ENCODE measurements around the gene ZFP42. TPM values are rescaled to one million over a fixed set of nuclear protein-coding genes. Genes with fewer than 3 reads are reported as not detected.
"Not testable (repeated sequence)": the region's sequence is repeated elsewhere in the genome, so short reads cannot be mapped to it uniquely, and the experiment has no call there.

Gene ZFP42
- 1 to 10 TPM; 1.1 to 1.5 (median 1.3) TPM for polyA plus RNA-seq (ENCODE audit: insufficient read length in 4 of 4)

- no peak for DNase-seq (ENCODE audit: low read depth in 4 of 4, low spot score in 2 of 4)
Observed at GRCh38 chr4:187995322-187996207, at the start of gene ZFP42. Gene ZFP42, plus strand, starts transcription at chr4:187995771. Its CDS starts 7,037 bp downstream, at chr4:188002808.

GRCh38 chr4:187961171-187961570 is 34.4 kb upstream of the ZFP42 start:
- no peak for DNase-seq (ENCODE audit: low read depth in 4 of 4, low spot score in 2 of 4)

GRCh38 chr4:187961961-187962360 is 33.6 kb upstream of the ZFP42 start:
- DNase-seq (ENCODE audit: low read depth in 4 of 4, low spot score in 2 of 4) = no peak

DNA sequence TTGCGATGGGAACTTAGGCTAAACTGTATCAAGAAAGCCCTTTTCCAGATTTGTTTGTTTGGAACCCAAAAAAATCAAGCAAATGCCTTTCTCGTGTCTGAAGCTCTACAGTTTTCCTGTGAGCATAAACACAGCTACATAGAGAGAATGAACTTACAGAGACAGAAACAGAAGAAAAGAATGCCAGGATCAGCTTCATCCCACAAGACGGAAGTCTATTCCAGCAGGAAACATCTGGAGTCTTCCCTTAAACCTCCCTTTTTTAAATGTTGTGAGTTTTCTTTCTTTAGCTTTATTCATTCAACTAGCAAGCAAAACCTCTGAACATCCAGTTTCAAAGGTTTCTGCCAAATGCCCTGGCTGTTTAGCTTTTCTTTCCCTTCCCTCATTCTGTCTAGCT is 32.6 kb upstream of the ZFP42 start:
- no peak for DNase-seq (ENCODE audit: low read depth in 4 of 4, low spot score in 2 of 4)

DNA sequence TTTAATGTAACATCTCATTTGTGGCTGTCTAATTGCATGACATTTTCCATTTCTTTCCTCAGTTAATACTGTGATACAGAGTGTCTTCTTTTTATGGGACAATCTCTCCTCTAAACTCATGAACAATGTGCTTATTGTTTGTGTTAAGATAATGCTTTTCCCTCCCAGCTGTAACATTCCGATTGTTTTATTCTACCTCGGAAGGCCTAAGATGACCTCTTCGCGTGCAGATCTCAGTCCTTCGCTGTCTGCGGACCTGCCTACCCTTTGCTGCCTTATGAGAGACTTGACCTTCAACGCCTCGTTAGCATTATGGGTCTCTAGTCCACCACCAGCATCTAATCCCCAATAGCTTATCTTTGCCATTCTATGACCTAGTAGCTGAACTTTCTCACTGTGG is 29.8 kb upstream of the ZFP42 start:
- DNase-seq (ENCODE audit: low read depth in 4 of 4, low spot score in 2 of 4) = no peak

DNA sequence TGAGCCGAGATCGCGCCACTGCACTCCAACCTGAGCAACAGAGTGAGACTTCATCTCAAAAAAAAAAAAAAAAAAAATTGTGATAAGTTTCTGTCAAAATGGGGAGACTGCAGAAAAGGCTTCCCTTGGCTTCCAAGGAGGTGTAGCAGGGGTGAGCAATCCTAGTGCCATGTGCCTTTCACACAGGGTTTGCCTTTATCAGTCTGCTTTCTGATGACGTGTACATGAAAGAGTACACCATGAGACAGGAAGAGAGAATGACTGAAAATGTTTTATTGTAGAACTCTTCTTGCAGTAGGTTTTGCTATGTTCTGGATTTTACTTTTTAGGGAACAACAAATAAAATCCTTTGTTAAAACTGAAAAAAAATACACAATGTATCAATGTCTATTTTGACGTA is 23.4 kb upstream of the ZFP42 start:
- no peak for DNase-seq (ENCODE audit: low read depth in 4 of 4, low spot score in 2 of 4)

DNA sequence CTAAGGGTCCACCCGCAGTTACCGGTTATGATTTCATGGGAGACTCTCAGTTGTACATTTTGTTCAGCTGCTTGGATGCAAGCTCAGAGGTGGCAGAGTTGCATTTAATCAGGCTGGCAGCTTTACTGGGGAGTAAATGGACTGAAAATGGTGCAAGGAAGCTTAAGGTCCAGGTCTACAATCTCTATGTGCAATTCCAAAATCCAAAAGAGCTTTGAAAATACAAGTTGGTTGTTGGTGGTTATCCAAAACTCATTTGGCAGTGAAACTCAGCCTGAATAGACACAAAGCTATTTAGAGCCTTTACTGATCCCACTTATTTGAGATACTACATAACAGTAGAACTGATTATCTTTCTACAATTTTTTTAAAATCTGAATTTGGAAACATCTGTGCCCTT is 11.8 kb upstream of the ZFP42 start:
- no peak for DNase-seq (ENCODE audit: low read depth in 4 of 4, low spot score in 2 of 4)

GRCh38 chr4:187992971-187993370 is 2.6 kb upstream of the ZFP42 start:
- no peak for DNase-seq (ENCODE audit: low read depth in 4 of 4, low spot score in 2 of 4)

- no peak for DNase-seq (ENCODE audit: low read depth in 4 of 4, low spot score in 2 of 4)
Observed at GRCh38 chr4:187993827-187994226, 1.7 kb upstream of the ZFP42 start.

GRCh38 chr4:187996502-187997177 is 1.1 kb downstream of the ZFP42 start:
- DNase-seq (ENCODE audit: low read depth in 4 of 4, low spot score in 2 of 4) = no peak

- DNase-seq (ENCODE audit: low read depth in 4 of 4, low spot score in 2 of 4) = not testable (repeated sequence)
Observed at GRCh38 chr4:187997991-187998390, 2.4 kb downstream of the ZFP42 start.

GRCh38 chr4:187999406-187999932 is 3.9 kb downstream of the ZFP42 start:
- DNase-seq (ENCODE audit: low read depth in 4 of 4, low spot score in 2 of 4) = no peak

- DNase-seq (ENCODE audit: low read depth in 4 of 4, low spot score in 2 of 4) = no peak
Observed at GRCh38 chr4:188002323-188002722, 6.8 kb downstream of the ZFP42 start.

DNA sequence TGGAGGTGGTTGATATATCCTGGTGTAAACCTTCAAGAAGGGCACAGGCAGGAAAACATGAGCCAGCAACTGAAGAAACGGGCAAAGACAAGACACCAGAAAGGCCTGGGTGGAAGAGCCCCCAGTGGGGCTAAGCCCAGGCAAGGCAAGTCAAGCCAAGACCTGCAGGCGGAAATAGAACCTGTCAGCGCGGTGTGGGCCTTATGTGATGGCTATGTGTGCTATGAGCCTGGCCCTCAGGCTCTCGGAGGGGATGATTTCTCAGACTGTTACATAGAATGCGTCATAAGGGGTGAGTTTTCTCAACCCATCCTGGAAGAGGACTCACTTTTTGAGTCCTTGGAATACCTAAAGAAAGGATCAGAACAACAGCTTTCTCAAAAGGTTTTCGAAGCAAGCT is 7.2 kb downstream of the ZFP42 start:
- DNase-seq (ENCODE audit: low read depth in 4 of 4, low spot score in 2 of 4) = no peak

DNA sequence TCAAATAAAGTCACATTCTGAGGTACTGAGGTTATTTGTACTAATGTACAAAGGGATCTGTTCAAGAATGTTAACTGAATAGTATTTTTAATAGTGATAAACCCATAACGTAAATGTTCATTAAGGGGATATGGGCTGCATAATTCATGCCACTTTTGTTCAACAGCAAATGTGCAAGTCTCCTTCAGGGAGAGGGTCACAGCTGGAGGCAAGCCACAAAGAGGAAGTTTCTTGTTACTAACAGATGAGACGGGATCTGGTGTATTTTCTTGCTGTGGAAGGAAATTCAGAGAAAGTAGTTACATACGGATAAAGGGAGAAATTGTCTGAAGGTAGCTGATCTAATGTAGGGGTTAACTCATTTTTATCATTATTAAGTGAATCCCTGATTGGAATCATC is 10.0 kb downstream of the ZFP42 start:
- DNase-seq (ENCODE audit: low read depth in 4 of 4, low spot score in 2 of 4) = no peak

DNA sequence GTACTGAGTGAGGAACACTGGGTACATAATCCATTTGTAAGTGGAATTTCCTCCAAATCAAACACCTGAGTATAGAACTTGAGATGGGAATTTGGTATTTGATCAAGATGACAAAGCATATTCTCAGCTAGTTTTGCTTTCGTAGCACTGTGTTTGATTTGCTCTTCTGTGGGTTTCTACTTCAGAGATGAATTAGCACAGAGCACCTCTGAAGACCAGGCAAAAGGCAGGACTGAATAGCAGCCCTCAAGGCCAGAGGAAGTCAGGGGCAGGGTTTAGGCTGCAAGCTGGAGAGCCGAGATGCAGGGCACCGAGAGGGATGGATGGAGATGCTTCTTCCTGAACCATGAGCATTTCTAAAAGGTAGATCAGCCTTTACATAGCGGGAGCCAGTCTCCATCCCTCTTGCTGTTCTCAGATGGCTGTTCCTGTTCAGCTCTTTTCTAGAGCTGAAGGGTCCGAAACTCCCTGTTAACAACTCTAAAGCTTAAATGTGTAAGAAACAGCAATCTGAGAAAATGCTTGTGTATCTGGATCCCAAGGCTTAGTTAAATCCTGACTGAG is 10.8 kb downstream of the ZFP42 start:
- DNase-seq (ENCODE audit: low read depth in 4 of 4, low spot score in 2 of 4) = no peak

- no peak for DNase-seq (ENCODE audit: low read depth in 4 of 4, low spot score in 2 of 4)
Observed at GRCh38 chr4:188008377-188008776, 12.8 kb downstream of the ZFP42 start.

GRCh38 chr4:188012426-188012945 is 16.9 kb downstream of the ZFP42 start:
- DNase-seq (ENCODE audit: low read depth in 4 of 4, low spot score in 2 of 4) = no peak

GRCh38 chr4:188015025-188015940 is 19.7 kb downstream of the ZFP42 start:
- no peak for DNase-seq (ENCODE audit: low read depth in 4 of 4, low spot score in 2 of 4)

DNA sequence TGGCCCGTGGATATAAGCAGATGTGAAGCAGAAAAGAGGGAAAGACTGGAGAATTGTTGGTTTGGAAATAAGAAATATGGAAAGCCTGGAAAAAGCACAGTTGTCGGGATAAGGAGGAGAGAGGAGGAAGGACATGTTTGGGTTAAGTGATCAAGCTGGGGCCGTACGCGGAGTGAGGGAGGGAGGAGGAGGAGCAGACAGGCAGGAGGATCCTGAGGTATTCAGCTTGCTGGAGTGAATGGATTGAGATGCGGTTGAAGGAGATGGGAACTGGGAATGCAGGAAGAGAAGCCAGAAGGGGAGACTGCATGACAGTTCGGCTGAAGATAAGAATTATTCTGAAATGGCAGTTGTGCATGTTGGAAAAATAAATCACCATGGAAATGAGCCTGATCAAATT is 21.2 kb downstream of the ZFP42 start:
- DNase-seq (ENCODE audit: low read depth in 4 of 4, low spot score in 2 of 4) = no peak
